Fibroblast of skin of left biceps (primary cell): ENCODE results near the gene KASH5.
A peak's percentile ranks its signal among the peaks of the same experiment; 100 is the strongest.

Experiments used
- DNase-seq, 2 experiments: peaks; one replicate each; pipeline ENCODE4 v3.0.0-alpha.2; 2013; ENCODE audit warnings: low read depth in 2 of 2

KASH5 gene, protein sequence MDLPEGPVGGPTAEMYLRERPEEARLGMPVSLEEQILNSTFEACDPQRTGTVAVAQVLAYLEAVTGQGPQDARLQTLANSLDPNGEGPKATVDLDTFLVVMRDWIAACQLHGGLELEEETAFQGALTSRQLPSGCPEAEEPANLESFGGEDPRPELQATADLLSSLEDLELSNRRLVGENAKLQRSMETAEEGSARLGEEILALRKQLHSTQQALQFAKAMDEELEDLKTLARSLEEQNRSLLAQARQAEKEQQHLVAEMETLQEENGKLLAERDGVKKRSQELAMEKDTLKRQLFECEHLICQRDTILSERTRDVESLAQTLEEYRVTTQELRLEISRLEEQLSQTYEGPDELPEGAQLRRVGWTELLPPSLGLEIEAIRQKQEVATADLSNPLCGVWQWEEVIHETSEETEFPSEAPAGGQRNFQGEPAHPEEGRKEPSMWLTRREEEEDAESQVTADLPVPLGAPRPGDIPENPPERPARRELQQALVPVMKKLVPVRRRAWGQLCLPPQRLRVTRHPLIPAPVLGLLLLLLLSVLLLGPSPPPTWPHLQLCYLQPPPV

DNA sequence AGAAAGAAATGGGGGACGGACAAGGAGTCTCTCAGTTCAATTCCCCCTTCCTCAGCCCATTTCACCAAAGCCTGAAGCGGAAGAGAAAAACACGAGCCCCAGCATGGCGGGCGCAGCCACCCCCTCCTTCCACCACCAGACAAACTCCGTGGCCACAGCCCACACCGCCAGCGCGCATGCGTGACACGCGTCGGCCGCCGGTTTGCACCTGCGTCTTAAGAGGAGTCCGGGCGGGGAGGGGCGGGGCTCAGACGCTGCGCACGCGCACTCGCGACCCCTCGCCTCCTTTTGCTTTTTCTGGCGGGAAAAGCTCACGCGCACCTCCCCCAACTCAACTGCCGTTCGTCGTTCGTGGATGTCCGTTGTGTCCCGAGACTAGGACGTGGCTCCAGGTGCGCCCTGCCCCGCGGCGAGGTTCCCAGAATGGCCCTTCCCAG lies at the start of gene KASH5:
Gene KASH5 (plus strand): TSS at position 314 of the 437 bp plus-strand sequence. CDS start 2,635 bp downstream, outside the sequence.
- DNase-seq: peak in 1 of 2 experiments; percentile 12

DNA sequence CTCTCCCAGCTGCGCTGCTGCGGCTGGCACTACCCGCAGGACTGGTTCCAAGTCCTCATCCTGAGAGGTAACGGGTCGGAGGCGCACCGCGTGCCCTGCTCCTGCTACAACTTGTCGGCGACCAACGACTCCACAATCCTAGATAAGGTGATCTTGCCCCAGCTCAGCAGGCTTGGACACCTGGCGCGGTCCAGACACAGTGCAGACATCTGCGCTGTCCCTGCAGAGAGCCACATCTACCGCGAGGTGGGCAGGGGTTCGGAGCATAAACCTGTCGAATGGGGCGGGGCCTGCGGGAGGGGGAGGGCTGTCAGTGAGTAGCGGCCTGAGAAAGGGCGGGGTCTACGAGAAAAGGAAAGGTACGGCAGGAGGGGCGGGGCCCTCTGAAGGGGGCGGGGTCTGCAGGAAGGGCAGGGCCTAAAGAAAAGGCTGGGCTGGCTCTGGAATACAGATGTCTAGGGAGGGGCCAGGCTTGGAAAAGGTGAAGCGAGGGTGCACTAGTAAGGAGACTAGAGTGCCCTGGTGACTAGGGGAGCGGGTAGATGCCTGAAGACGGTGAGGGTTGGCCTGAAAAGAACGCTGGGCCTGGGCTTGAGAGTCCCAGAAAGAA lies 49.3 kb upstream of the KASH5 start:
- DNase-seq: no peak

DNA sequence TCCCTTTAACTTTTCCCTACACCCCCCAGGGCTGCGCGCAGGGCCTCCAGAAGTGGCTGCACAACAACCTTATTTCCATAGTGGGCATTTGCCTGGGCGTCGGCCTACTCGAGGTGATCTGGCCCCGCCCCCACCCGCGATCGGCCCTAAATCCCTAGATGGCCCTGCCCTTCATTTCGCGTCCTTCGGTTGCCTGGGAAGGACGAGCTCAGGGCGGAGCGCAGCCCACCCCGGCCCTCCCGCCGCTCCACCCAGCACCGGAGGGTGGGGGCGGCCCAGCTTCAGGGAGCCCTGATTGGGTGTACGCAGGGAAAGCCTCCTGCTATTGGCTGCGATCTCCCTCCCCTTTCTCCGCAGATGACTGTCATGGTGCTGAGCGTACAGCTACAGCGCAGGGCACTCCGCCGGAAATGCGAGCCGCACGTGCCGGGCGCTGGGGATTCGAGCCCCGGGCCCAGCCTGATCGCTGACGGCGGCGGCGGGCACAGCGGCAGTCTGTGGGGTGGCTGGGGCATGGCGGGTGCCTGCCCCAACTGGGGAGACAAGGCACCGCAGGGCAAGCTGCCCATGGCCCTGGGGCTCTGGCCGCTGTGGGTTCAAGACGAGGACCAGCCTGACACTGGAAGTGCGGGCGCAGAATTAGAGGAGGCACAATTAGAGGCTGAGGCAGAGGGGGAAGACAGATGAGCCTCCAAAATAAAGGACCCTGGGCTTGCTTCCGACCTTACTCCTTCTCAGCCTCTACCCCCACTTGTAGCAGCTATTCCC lies 48.6 kb upstream of the KASH5 start:
- DNase-seq: peak; percentile 64 to 67

DNA sequence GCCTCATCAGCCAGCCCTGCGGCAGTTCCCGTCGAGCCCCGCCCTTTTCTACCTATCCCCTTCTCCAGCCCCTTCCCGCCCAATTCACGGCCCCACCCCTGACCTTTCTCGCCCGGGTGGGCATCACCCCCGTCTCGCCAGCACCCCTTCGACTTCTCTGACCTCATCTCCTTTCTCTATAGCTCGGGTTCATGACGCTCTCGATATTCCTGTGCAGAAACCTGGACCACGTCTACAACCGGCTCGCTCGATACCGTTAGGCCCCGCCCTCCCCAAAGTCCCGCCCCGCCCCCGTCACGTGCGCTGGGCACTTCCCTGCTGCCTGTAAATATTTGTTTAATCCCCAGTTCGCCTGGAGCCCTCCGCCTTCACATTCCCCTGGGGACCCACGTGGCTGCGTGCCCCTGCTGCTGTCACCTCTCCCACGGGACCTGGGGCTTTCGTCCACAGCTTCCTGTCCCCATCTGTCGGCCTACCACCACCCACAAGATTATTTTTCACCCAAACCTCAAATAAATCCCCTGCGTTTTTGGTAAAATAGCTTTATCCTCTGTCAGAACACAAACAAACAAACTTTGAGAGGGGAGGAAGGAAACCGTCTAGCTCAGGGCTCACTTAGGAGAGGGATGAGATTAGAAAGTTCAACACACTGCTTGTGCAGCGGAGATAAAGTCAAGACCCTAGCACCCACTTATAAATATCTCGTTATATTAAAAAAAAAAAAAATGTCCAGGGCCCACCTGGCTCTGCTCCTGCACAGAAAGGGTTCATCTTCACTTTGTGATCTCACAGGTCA lies 47.8 kb upstream of the KASH5 start:
- DNase-seq: no peak

DNA sequence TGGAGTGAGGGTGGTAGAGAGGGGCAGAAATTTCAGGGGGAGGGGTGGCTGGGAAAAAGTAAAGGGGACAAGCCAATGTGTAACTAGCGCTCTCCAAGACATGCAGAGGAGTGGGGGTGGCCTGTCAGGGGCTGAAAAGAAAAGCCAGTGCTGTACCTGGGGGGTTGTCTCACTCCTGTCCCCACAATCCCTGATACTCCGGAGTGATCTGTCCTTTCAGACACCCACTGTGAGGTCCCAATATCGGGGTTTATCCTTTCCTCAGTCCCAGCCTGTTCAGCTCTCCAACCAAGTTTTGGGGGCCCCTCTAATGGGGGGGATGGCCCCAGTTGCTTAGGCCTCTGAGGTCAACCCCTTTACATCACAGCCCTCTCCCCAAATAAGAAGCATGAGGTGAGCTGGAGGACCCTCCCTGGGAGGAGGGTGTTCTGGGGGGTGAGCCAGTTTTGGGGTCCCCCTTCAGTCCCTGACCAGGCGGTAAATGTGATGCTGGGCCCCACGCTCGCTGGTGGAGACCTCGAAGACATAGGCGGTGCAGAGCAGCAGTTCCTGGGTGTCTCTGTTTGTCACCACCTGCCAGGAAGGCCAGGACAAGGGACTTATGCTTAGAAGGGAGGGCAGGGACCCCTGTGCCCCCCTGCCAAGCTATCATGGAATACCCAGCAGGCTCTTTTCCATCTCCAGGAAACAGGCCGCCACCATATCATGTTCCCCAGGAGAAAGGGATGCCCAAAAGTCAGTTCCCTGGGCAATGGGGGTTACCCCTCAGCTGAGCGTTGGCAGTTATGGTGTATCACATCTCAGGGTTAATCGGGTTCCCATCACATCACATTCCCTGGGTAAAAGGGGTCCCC lies 47.0 kb upstream of the KASH5 start:
- DNase-seq: no peak

DNA sequence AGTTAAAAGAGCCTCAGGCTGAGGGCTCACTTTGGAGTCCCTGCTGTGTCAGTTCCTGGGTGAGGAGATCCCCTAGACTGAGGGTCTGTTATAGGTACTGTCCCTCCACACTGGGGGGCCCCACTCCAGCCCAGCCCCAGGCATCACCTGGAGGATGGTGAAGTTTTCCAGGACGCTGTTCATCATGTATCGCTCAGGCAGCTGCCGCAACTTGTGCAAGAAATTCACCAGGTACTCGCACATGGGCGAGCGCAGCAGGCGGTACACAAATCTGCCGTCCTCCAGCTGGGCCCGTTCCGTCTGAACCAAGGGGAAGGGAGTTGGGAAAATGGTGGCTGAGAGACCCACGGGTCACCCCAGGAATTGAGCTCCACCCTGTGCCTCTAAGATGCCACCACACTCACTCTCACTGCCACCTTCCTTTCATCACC lies 45.7 kb upstream of the KASH5 start:
- DNase-seq: no peak

DNA sequence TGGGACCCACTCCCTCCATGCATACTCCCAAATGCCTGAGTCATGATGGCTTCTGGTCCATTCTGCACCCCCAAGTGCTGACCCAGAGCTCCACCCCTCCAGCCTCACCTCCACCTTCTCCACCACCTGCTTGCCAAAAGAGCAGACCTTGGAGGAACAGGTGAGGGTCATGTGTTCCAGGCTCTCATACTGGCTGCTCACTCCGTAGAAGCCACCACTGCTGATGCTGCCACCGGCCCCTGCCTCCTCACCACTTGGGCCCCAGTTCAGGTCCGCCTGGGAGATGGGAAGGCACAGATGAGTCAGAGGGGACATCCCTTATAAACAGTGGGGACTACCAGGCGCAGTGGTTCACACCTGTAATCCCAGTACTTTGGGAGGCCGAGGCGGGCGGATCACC lies 44.9 kb upstream of the KASH5 start:
- DNase-seq: no peak

DNA sequence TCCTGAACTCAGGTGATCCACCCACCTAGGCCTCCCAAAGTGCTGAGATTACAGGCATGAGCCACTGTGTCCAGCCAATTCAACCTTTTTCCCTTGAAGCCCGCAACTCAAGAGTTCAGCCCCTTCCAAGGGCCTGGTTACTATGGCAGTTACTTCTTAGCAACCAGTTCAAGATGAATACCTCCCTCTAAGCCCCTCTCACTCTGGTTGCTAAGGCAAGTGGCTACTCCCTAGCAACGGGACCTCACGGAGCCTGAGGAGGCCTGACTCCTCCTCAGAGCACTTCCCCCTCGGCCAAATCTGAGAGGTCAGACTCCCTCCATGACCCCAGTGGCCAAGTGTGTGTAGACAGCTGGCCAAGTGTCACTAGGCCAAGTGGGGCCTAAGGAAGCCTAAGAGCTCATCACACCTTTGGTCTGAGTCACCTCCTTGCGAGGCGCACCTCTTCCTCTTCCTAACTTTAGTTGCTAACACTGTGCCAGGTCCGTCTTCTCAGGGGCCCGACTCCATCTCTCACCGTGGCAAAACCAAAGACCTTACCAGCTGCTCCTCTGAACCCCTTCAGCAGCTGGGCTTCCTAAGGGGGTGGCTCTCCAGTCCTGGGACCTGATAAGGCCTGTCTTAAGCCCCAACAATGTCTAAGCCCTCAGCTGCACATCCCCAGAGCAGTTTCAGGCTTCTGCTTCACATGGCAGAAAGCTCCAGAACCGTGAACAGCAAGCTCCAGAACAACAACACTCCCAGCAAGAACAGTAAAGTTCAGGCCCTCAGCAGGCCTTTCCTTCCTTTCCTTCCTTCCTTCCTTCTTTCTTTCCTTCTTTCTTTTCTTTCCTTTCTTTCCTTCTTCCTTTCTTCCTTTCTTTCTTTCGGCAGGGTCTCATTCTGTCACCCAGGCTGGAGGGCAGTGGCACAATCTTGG lies 43.3 kb upstream of the KASH5 start:
- no peak for DNase-seq

DNA sequence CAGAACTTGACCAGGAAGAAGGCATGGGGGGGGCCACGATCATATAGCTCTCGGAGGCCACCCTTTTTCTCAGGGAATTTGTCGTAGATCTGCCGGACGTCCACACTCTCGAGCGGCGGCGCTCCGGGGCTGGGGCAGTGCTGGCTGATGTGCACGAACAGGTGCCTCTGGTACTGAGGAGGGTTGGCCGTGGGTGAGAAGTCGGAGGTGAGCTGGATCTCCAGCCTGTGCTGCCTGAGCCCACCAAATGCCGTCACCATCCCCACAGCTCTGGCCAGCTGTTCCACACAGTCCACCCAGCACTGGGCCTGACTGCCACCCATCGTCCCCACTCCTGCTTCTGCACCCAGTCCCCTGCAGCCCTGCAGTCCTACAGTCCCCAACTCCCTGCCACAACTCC lies 40.9 kb upstream of the KASH5 start:
- no peak for DNase-seq

DNA sequence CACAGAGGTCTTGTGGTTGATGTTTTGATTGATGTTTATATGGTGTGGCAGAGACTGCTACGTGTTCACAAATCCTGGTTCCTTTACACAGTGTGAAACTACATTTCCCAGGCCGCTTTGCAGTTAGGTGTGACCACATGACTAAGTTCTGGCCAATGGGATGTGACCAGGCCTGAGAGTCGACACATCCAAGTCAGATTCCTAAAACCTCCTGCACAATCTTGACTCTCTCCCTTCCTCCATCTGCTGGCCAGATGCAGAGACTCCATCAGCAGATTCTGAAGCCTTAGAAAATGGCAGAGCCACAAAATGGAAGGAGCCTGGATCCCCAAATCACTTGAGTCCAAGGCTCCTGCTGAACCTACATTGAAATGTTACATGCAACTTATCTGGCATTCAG lies 40.2 kb upstream of the KASH5 start:
- peak; percentile 54 for DNase-seq

DNA sequence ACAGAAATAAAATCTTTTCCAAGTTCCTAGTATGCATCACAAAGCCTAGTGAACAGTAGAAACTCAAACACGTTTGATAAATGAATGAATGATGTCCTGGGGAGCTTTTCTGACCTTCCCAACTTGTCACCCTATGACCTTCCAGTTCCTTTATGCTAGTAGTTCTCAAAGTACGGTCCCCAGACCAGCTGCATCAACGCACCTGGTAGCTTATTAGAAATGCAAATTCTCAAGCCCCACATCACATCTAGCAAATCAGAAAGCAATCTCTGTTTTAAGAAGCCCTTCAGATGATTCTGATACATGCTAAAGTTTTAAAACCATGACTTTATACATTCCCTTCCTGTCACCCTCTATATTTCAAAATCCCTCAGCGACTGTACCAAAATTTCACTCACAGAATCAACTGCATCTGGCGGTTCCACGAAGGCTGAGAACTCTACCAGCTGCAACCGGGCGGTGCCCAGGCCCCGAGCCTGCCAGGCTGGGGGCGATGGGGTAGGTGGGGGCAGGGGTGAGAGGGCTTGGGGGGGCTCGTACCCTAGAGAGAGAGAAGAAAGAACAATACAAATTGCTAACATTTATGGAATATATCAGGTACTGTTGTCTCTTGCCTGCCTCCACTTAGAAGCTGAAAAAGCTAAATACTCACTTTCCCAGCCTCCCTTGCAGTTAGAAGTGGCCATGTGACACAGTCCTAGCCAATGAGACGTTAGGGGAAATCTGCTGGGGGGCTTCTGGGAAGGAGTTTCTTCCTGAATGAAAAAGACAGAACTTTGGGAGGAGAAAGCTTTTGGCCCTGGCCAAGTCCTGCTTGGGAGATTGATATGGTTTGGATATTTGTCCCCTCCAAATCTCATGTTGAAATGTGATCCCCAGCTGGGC lies 39.5 kb upstream of the KASH5 start:
- no peak for DNase-seq

DNA sequence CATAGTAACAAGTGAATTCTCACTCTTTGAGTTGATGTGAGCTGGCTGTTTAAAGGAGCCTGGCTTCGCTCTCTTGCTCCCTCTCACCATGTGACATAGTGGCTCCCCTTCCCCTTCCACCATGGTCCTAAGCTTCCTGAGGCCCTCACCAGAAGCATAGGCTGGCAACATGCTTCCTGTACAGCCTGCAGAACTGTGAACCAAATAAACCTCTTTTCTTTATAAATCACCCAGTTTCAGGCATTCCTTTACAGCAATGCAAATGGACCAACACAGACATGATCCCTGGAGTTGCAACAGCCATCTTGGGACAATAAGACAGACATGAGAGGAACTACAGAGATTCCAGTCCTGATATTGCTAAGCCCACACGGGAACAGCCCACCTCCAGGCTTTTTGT lies 38.5 kb upstream of the KASH5 start:
- DNase-seq: no peak

DNA sequence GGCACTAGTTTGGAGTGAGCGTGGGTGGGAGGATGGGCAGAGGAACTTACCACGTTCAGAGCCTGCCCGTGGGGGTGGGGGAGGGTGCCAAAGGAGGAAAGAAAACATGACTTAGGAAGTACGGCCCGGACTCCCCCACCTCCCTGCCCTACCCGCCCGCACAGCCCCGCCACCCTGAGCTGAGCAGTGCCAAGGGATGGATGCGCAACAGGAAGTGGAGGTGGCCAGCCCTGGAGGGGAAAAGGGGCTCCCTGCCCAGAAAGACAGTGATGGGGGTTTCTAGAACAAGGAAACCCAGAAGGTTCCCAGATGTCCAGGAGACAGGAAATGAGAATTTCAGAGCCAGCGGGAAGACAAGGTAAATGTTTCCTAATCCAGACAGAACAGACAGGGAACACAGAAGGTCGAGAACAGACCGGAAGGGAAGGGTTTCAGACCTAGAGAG lies 32.1 kb upstream of the KASH5 start:
- peak in 1 of 2 experiments; percentile 11 for DNase-seq

DNA sequence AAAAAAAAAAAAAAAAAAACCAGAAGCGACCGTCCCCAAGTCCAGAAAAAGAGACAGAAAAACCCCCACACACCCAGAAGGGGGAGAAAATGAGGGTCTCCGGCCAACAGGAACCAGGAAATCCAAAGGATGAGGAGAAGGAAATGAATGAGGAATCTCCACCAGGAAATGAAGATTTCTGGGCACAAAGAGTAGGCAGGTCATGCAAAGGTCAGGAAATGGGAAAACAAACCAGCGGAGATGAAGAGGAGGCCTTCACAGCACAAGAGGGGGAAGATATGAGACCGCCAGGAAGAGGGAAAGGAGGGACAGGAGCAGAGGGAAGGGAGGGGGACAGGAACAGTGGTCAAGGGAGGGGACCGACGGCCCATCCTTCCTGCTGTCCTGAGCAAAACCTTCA lies 31.7 kb upstream of the KASH5 start:
- DNase-seq: no peak

DNA sequence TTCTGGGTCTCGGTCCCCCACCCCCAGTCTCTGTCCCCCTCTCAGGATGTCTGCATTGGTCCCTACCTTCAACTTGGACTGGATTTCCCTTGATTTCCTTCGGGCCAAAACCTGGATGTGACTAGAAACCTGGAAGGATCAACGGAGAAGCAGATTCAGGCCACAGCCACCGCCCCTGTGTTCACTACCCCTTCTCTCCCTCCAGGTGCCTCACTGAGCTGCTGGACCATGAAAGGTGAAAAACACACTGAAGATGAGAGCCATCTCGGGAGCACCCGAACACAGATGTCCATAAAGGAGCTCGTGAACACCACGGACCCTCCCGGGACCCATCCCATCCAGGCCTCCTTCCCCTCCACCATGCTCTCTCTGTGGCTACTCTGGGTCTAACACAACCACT lies 30.9 kb upstream of the KASH5 start:
- no peak for DNase-seq

DNA sequence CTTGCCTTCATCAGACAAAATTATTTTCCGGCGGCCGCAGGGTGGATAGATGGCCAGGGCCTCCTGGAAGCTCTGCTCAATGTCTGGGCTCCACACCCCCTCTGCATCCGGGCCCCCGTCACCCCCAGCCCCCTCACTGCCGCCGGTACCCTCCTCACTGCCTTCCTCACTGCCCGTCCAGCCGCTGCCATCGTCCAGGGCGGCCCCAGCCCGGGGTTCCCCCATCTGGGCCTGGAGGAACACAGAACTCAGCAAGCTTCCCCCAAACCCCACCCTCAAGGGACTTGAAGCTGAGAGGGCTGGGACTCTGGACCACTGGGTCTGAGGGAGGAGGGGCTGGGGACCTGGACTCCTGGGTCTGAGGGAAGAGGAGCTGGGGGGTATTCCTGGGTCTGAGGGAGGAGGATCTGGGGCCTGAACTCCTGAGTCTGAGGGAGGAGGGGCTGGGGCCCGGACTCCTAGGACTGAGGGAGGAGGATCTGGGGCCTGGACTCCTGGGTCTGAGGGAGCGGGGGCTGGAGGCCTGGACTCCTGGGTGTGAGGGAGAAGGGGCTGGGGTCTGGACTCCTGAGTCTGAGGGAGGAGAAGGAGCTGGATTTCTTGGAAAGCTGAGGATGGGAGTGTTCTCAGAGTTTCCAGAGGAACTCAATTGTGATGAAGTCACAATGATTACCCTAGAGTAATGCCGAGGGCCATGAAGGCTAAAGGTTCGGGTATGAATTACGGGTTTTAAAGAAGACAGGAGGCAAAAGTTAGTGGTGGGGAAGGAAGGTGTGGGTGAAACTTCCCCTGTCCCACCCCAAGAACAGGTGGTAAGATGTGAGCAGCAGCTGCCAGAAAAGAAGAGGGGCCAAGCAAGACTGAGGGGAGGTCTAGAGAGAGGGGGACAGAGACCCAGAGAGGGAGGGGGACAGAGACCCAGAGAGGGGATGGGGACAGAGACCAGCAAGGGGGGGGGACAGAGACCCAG lies 27.9 kb upstream of the KASH5 start:
- DNase-seq: no peak

DNA sequence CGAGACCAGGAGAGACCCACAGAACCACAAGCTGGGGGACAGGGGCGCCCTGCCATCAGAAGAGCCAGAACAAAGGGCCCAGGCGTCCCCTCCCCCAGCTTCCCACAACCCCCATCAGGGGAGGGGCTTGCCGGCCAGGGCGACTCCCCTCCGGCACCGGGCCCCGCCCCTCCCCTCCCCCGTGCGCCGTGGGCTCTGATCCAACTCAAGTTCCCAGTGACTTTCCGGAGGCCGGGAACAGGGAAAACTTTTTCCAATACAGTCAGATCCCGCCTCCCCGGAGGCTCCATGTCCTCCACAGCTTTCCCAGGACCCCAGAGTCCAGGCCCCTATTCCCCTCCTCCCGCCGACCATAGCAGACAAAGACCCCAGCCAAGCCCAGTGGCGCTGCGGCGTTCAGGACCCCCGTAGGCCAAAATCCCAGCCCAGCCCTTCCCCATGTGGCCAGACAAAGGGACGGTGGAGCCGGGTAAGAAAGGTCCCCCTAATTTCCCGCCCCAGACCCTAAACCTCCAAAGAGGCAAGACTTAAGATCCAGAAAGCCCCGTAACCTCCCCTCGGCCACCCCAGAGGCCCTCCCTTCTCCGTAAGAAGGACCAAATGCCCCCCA lies 26.5 kb upstream of the KASH5 start:
- peak; percentile 78 to 81 for DNase-seq
